ENCODE data around the gene SOWAHB.

DNA sequence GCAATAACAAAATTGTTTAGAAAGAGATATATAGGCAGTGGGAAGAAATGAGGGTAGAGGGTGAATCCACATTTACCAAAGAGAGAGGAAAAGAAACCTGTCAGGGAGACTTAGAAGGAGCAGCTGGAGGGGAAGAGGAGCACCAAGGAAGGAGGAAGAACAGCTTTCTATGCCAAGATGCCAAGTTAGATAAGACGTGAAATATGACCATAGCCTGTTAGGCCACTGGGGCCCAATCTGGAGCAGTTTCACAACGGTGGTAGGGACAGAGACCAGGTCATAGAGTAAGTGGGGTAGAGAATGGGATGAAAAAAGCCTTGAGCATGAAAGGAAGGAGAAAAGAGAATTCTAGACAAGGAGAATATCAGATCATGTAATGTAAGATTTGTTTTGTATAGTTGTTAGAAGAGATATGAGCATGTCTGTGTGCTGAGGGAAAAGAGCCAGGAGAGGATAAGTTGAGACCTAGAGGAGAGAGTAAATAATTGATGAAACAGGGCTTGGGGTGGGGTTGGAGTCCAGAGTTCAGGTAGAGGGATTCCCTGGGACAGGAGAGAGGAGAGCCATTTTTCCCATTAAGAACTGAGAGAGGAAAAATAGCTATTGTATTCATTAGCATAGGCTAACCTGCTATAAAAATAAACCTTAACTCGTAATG lies 4.4 kb upstream of the SOWAHB start:
- TF ChIP-seq, protein P1, sequence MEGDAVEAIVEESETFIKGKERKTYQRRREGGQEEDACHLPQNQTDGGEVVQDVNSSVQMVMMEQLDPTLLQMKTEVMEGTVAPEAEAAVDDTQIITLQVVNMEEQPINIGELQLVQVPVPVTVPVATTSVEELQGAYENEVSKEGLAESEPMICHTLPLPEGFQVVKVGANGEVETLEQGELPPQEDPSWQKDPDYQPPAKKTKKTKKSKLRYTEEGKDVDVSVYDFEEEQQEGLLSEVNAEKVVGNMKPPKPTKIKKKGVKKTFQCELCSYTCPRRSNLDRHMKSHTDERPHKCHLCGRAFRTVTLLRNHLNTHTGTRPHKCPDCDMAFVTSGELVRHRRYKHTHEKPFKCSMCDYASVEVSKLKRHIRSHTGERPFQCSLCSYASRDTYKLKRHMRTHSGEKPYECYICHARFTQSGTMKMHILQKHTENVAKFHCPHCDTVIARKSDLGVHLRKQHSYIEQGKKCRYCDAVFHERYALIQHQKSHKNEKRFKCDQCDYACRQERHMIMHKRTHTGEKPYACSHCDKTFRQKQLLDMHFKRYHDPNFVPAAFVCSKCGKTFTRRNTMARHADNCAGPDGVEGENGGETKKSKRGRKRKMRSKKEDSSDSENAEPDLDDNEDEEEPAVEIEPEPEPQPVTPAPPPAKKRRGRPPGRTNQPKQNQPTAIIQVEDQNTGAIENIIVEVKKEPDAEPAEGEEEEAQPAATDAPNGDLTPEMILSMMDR (IDR thresholded peaks at IDR 0.05) = no peak
- no peak for TF ChIP-seq EP300 (IDR thresholded peaks at IDR 0.05)
- TF ChIP-seq POLR2A (IDR thresholded peaks at IDR 0.05) = no peak

All from upper lobe of left lung (tissue), 4 donors.